HEK293 (cell line): Measurements from ENCODE around the gene OTOR.

Source experiments
- ATF2 ChIP-seq: fragments of 450-650 bp; formaldehyde crosslinking; IDR thresholded peaks from 2 replicates; pipeline ENCODE4 v1.5.1; 2016; ENCODE audit warnings: missing biosample characterization, missing genetic modification characterization, low read depth
- BCL6B ChIP-seq: fragments of 450-650 bp; formaldehyde crosslinking; IDR thresholded peaks from 2 replicates; pipeline ENCODE4 v1.5.1; 2017; ENCODE audit warnings: missing biosample characterization, missing genetic modification characterization
- EGR2 ChIP-seq: fragments of 450-650 bp; formaldehyde crosslinking; IDR thresholded peaks from 2 replicates; pipeline ENCODE4 v1.5.1; 2016; ENCODE audit warnings: low read depth, missing biosample characterization, missing genetic modification characterization
- FEZF1 ChIP-seq: fragments of 450-650 bp; formaldehyde crosslinking; IDR thresholded peaks from 2 replicates; pipeline ENCODE4 v1.5.1; 2016; ENCODE audit warnings: missing biosample characterization, missing genetic modification characterization
- GFI1B ChIP-seq: fragments of 450-650 bp; formaldehyde crosslinking; IDR thresholded peaks from 2 replicates; pipeline ENCODE4 v1.5.1; 2016; ENCODE audit warnings: missing biosample characterization, missing genetic modification characterization
- GLIS2 ChIP-seq: fragments of 450-650 bp; formaldehyde crosslinking; IDR thresholded peaks from 2 replicates; pipeline ENCODE4 v1.5.1; 2016; ENCODE audit warnings: missing biosample characterization, missing genetic modification characterization
- HOXA7 ChIP-seq: sonication (generic); formaldehyde crosslinking; IDR thresholded peaks from 2 replicates; pipeline ENCODE4 v1.8.1; 2022; ENCODE audit warnings: missing genetic modification reagents, borderline replicate concordance
- MEIS1 ChIP-seq: sonication (generic); formaldehyde crosslinking; IDR thresholded peaks from 2 replicates; pipeline ENCODE4 v1.8.1; 2022; ENCODE audit warnings: missing genetic modification reagents, mild to moderate bottlenecking, borderline replicate concordance
- MZF1 ChIP-seq: fragments of 450-650 bp; formaldehyde crosslinking; IDR thresholded peaks from 2 replicates; pipeline ENCODE4 v1.5.1; 2017; ENCODE audit warnings: missing biosample characterization, missing genetic modification characterization, borderline replicate concordance
- ZFP37 ChIP-seq: fragments of 450-650 bp; formaldehyde crosslinking; IDR thresholded peaks from 2 replicates; pipeline ENCODE4 v1.5.1; 2016; ENCODE audit warnings: missing biosample characterization, missing genetic modification characterization
- ZNF114 ChIP-seq: fragments of 450-650 bp; formaldehyde crosslinking; IDR thresholded peaks from 2 replicates; pipeline ENCODE4 v1.5.0; 2017; ENCODE audit warnings: missing biosample characterization, missing genetic modification characterization
- ZNF140 ChIP-seq: fragments of 450-650 bp; formaldehyde crosslinking; IDR thresholded peaks from 2 replicates; pipeline ENCODE4 v1.5.1; 2016; ENCODE audit warnings: missing biosample characterization, missing genetic modification characterization
- ZNF175 ChIP-seq: fragments of 450-650 bp; formaldehyde crosslinking; IDR thresholded peaks from 2 replicates; pipeline ENCODE4 v1.5.1; 2016; ENCODE audit warnings: missing biosample characterization, missing genetic modification characterization
- ZNF2 ChIP-seq: fragments of 450-650 bp; formaldehyde crosslinking; IDR thresholded peaks from 2 replicates; pipeline ENCODE4 v1.5.1; 2016; ENCODE audit warnings: missing biosample characterization, missing genetic modification characterization
- ZNF202 ChIP-seq: fragments of 450-650 bp; formaldehyde crosslinking; IDR thresholded peaks from 2 replicates; pipeline ENCODE4 v1.5.1; 2016; ENCODE audit warnings: missing biosample characterization, missing genetic modification characterization, borderline replicate concordance
- ZNF24 ChIP-seq: fragments of 450-650 bp; formaldehyde crosslinking; IDR thresholded peaks from 2 replicates; pipeline ENCODE4 v1.5.1; 2016; ENCODE audit warnings: missing biosample characterization, missing genetic modification characterization
- ZNF266 ChIP-seq: fragments of 450-650 bp; formaldehyde crosslinking; IDR thresholded peaks from 2 replicates; pipeline ENCODE4 v1.5.1; 2016; ENCODE audit warnings: missing biosample characterization, missing genetic modification characterization, low read depth
- ZNF274 ChIP-seq, 2 experiments: fragments of 200-500 bp in 1 of 2; fragments of 450-650 bp in 1 of 2; sonication (Bioruptor generic) in 1 of 2; formaldehyde crosslinking in 1 of 2; IDR thresholded peaks; 2 replicates each; pipeline versions ENCODE4 v1.5.1 to v1.6.1; 2014 to 2016; ENCODE audit warnings: borderline replicate concordance in 1 of 2, inconsistent platforms in 1 of 2, low read length in 1 of 2, missing biosample characterization in 1 of 2, missing genetic modification characterization in 1 of 2
- ZNF354C ChIP-seq: fragments of 450-650 bp; formaldehyde crosslinking; IDR thresholded peaks from 2 replicates; pipeline ENCODE4 v1.5.1; 2016; ENCODE audit warnings: missing biosample characterization, missing genetic modification characterization, low read depth, borderline replicate concordance
- ZNF391 ChIP-seq: fragments of 450-650 bp; formaldehyde crosslinking; IDR thresholded peaks from 2 replicates; pipeline ENCODE4 v1.5.1; 2016; ENCODE audit warnings: low read depth, missing biosample characterization, missing genetic modification characterization, borderline replicate concordance
- ZNF555 ChIP-seq: fragments of 450-650 bp; formaldehyde crosslinking; conservative IDR thresholded peaks from 2 replicates; pipeline ENCODE4 v1.5.1; 2017; ENCODE audit warnings: missing biosample characterization, mild to moderate bottlenecking, missing genetic modification characterization, inconsistent platforms
- ZNF660 ChIP-seq: fragments of 450-650 bp; IDR thresholded peaks from 2 replicates; pipeline ENCODE4 v1.5.1; 2018; ENCODE audit warnings: missing biosample characterization, mild to moderate bottlenecking, missing genetic modification characterization
- ZNF670 ChIP-seq: fragments of 450-650 bp; formaldehyde crosslinking; IDR thresholded peaks from 2 replicates; pipeline ENCODE4 v1.5.1; 2016; ENCODE audit warnings: missing biosample characterization, missing genetic modification characterization, low read depth
- ZNF792 ChIP-seq: fragments of 450-650 bp; formaldehyde crosslinking; IDR thresholded peaks from 2 replicates; pipeline ENCODE4 v1.5.1; 2016; ENCODE audit warnings: missing biosample characterization, missing genetic modification characterization
- TF ChIP-seq, protein P1 (sequence below): fragments of 450-650 bp; formaldehyde crosslinking; IDR thresholded peaks from 2 replicates; pipeline ENCODE4 v1.5.1; 2016; ENCODE audit warnings: missing biosample characterization, missing genetic modification characterization
- TF ChIP-seq, protein P2 (sequence below): fragments of 450-650 bp; formaldehyde crosslinking; IDR thresholded peaks from 2 replicates; pipeline ENCODE4 v1.5.1; 2016; ENCODE audit warnings: missing biosample characterization, missing genetic modification characterization

The OTOR gene

GRCh38 chr20:16729565-16730460 is 18.3 kb upstream of the OTOR start, which contains the start of gene SNRPB2 (continued):
- TF ChIP-seq, protein P1, sequence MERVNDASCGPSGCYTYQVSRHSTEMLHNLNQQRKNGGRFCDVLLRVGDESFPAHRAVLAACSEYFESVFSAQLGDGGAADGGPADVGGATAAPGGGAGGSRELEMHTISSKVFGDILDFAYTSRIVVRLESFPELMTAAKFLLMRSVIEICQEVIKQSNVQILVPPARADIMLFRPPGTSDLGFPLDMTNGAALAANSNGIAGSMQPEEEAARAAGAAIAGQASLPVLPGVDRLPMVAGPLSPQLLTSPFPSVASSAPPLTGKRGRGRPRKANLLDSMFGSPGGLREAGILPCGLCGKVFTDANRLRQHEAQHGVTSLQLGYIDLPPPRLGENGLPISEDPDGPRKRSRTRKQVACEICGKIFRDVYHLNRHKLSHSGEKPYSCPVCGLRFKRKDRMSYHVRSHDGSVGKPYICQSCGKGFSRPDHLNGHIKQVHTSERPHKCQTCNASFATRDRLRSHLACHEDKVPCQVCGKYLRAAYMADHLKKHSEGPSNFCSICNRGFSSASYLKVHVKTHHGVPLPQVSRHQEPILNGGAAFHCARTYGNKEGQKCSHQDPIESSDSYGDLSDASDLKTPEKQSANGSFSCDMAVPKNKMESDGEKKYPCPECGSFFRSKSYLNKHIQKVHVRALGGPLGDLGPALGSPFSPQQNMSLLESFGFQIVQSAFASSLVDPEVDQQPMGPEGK (tag by site-specific recombination) = no peak
- TF ChIP-seq, protein P2, sequence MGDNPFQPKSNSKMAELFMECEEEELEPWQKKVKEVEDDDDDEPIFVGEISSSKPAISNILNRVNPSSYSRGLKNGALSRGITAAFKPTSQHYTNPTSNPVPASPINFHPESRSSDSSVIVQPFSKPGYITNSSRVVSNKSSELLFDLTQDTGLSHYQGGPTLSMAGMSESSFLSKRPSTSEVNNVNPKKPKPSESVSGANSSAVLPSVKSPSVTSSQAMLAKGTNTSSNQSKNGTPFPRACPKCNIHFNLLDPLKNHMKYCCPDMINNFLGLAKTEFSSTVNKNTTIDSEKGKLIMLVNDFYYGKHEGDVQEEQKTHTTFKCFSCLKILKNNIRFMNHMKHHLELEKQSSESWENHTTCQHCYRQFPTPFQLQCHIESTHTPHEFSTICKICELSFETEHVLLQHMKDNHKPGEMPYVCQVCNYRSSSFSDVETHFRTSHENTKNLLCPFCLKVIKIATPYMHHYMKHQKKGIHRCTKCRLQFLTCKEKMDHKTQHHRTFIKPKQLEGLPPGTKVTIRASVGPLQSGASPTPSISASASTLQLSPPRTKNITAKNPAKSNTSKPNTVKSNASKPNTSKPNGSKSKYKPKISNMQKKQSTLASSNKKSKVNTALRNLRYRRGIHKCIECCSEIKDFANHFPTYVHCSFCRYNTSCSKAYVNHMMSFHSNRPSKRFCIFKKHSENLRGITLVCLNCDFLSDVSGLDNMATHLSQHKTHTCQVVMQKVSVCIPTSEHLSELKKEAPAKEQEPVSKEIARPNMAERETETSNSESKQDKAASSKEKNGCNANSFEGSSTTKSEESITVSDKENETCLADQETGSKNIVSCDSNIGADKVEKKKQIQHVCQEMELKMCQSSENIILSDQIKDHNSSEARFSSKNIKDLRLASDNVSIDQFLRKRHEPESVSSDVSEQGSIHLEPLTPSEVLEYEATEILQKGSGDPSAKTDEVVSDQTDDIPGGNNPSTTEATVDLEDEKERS (tag by site-specific recombination) = no peak
- TF ChIP-seq ZNF354C (tag by site-specific recombination) = no peak
- no peak for TF ChIP-seq HOXA7
- TF ChIP-seq ZNF175 (tag by site-specific recombination) = no peak
- no peak for TF ChIP-seq ZNF266
- TF ChIP-seq ZNF555 (tag by site-specific recombination) = no peak
- no peak for TF ChIP-seq ZNF391 (tag by site-specific recombination)
- no peak for TF ChIP-seq FEZF1 (tag by site-specific recombination)
- TF ChIP-seq MZF1 (tag by site-specific recombination) = no peak
- no peak for TF ChIP-seq BCL6B (tag by site-specific recombination)
- peak; percentile 50 for TF ChIP-seq GLIS2 (tag by site-specific recombination)
- TF ChIP-seq ZNF274 (IDR thresholded peaks at IDR 0.05; ENCODE audit: low read length) = no peak
- TF ChIP-seq ZNF274 (tag by site-specific recombination; IDR thresholded peaks at IDR 0.05; ENCODE audit: borderline replicate concordance) = no peak
- no peak for TF ChIP-seq EGR2 (tag by site-specific recombination)
- TF ChIP-seq GFI1B (tag by site-specific recombination) = no peak
- no peak for TF ChIP-seq ZNF660 (tag by site-specific recombination)
- no peak for TF ChIP-seq ZNF670 (tag by site-specific recombination)
- TF ChIP-seq ZNF140 (tag by site-specific recombination) = no peak
- TF ChIP-seq ZNF202 (tag by site-specific recombination) = no peak
- no peak for TF ChIP-seq ZNF114 (tag by site-specific recombination)
- no peak for TF ChIP-seq MEIS1
- TF ChIP-seq ZNF2 (tag by site-specific recombination) = peak; percentile 65; the same call in 1 of the 2 replicates
- TF ChIP-seq ZNF24 (tag by site-specific recombination) = no peak; the same call in 1 of the 2 replicates
- TF ChIP-seq ZFP37 (tag by site-specific recombination) = peak; percentile 77; the same call in 1 of the 2 replicates
- TF ChIP-seq ATF2 = no peak
- TF ChIP-seq ZNF792 (tag by site-specific recombination) = no peak
